HCT116 (cell line): ENCODE data around the gene DOCK4. TPM values are rescaled to one million over a fixed set of nuclear protein-coding genes. Genes with fewer than 3 reads are reported as not detected.

ENCODE experiments used
- ATAC-seq: fragments of 200-7000 bp; cut with Tn5 transposase; 2 replicates; pipeline ENCODE4 v1.9.1; 2020; ENCODE audit warnings: mild to moderate bottlenecking, moderate library complexity
- BruUV-seq: library from RNA; stranded (reverse); fragments of 400-500 nt; replicated peaks from 2 replicates; lab custom pipeline; 2021; lab: Mats Ljungman, UMichigan
- CTCF ChIA-PET: fragments of 300-600 bp; sonication (Branson Sonifier 250); formaldehyde crosslinking; loops from one replicate; lab custom pipeline; 2021; ENCODE audit warnings: antibody characterized with exemption; lab: Charles Lee
- POLR2A ChIA-PET: fragments of 300-600, 350-600 bp; sonication (Branson Sonifier 250); formaldehyde crosslinking; loops from one replicate; lab custom pipeline; 2021; ENCODE audit warnings: antibody characterized with exemption; lab: Charles Lee
- RAD21 ChIA-PET, 2 experiments: fragments of 300-600 bp; sonication (Branson Sonifier 250); formaldehyde crosslinking; loops; one replicate each; lab custom pipeline; 2023; ENCODE audit warnings: low total read pairs in 2 of 2; ENCODE audit not compliant: uncharacterized antibody in 2 of 2, unreplicated experiment in 2 of 2, low non-redundant PET in 1 of 2; lab: Charles Lee
- DNase-seq: peaks from one replicate; pipeline ENCODE4 v3.0.0-alpha.2; 2010; ENCODE audit warnings: low read depth, low spot score
- H2AFZ ChIP-seq: fragments of 200-600 bp; shearing (Covaris generic), sonication (generic); 2 replicates; pipeline ENCODE4 v1.6.1; 2017; ENCODE audit warnings: low read depth, mixed run types, mixed read lengths, antibody characterized with exemption, low read length; ENCODE audit not compliant: poor library complexity, severe bottlenecking
- H3K27ac ChIP-seq: 2 replicates; pipeline ENCODE4 v1.5.1; 2012; ENCODE audit warnings: low read depth, low read length
- H3K27me3 ChIP-seq: fragments of 200-600 bp; sonication (generic); 2 replicates; pipeline ENCODE4 v1.6.1; 2016; ENCODE audit warnings: mixed run types, low read length, mixed read lengths; ENCODE audit not compliant: insufficient read depth
- H3K36me3 ChIP-seq, 2 experiments: fragments of 200-500 bp in 1 of 2; fragments of 200-600 bp in 1 of 2; sonication (Bioruptor generic) in 1 of 2; sonication (generic) in 1 of 2; 2 replicates each; pipeline versions ENCODE4 v1.5.1 to v1.6.1; 2014 to 2016; ENCODE audit warnings: low read length in 2 of 2, inconsistent platforms in 1 of 2, mixed read lengths in 1 of 2, mixed run types in 1 of 2; ENCODE audit not compliant: insufficient read depth in 2 of 2, control insufficient read depth in 1 of 2
- H3K4me1 ChIP-seq, 2 experiments: fragments of 200-600 bp in 1 of 2; sonication (generic) in 1 of 2; 2 replicates each; pipeline versions ENCODE4 v1.5.1 to v1.6.1; 2012 to 2017; ENCODE audit warnings: low read length in 2 of 2, inconsistent platforms in 1 of 2, mild to moderate bottlenecking in 1 of 2, mixed read lengths in 1 of 2, mixed run types in 1 of 2, moderate library complexity in 1 of 2; ENCODE audit not compliant: insufficient read depth in 2 of 2, control insufficient read depth in 1 of 2
- H3K4me2 ChIP-seq: fragments of 200-600 bp; sonication (generic); 2 replicates; pipeline ENCODE4 v1.6.1; 2017; ENCODE audit warnings: mixed run types, low read length, mixed read lengths
- H3K4me3 ChIP-seq, 2 experiments: fragments of 200-600 bp in 1 of 2; sonication (generic) in 1 of 2; replicated peaks in 1 of 2; 2 replicates each; pipeline ENCODE4 v1.5.1; 2011 to 2016; ENCODE audit warnings: low read length in 2 of 2, control low read depth in 1 of 2, low read depth in 1 of 2, mild to moderate bottlenecking in 1 of 2, mixed read lengths in 1 of 2, mixed run types in 1 of 2
- H3K79me2 ChIP-seq: fragments of 200-600 bp; sonication (generic); 2 replicates; pipeline ENCODE4 v1.6.1; 2017; ENCODE audit warnings: mild to moderate bottlenecking, mixed run types, low read length, moderate library complexity, mixed read lengths; ENCODE audit not compliant: insufficient read depth
- H3K9ac ChIP-seq: fragments of 200-600 bp; sonication (generic); 2 replicates; pipeline ENCODE4 v1.6.1; 2016; ENCODE audit warnings: low read length, mixed read lengths
- H3K9me2 ChIP-seq: fragments of 200-600 bp; sonication (generic), shearing (Covaris generic); 2 replicates; pipeline ENCODE4 v1.6.1; 2017; ENCODE audit warnings: mixed run types, mild to moderate bottlenecking, moderate library complexity; ENCODE audit not compliant: insufficient read depth
- H3K9me3 ChIP-seq, 2 experiments: fragments of 200-500 bp in 1 of 2; fragments of 200-600 bp in 1 of 2; sonication (Bioruptor generic) in 1 of 2; sonication (generic) in 1 of 2; 2 replicates each; pipeline ENCODE4 v1.6.1; 2014 to 2017; ENCODE audit warnings: low read length in 2 of 2, mixed read lengths in 2 of 2, inconsistent platforms in 1 of 2, low read depth in 1 of 2, mild to moderate bottlenecking in 1 of 2, mixed run types in 1 of 2, moderate library complexity in 1 of 2; ENCODE audit not compliant: control insufficient read depth in 1 of 2, insufficient read depth in 1 of 2
- H4K20me1 ChIP-seq: fragments of 200-600 bp; sonication (generic), shearing (Covaris generic); 2 replicates; pipeline ENCODE4 v1.6.1; 2017; ENCODE audit warnings: mixed run types, mild to moderate bottlenecking, moderate library complexity; ENCODE audit not compliant: insufficient read depth
- CBX3 ChIP-seq: IDR thresholded peaks from 2 replicates; pipeline ENCODE4 v1.6.1; 2012; ENCODE audit warnings: low read depth
- EGR1 ChIP-seq: IDR thresholded peaks from 2 replicates; pipeline ENCODE4 v1.6.1; 2012; ENCODE audit warnings: low read depth
- EZH2 ChIP-seq: fragments of 200-600 bp; sonication (generic); IDR thresholded peaks from 2 replicates; pipeline ENCODE4 v1.6.1; 2017; ENCODE audit warnings: antibody characterized with exemption, mixed run types
- FOSL1 ChIP-seq: IDR thresholded peaks from 2 replicates; pipeline ENCODE4 v1.6.1; 2012; ENCODE audit warnings: low read depth
- POLR2A ChIP-seq: IDR thresholded peaks from 2 replicates; pipeline ENCODE4 v1.7.0; 2011; ENCODE audit warnings: borderline replicate concordance; ENCODE audit not compliant: insufficient read depth, insufficient read length; ENCODE audit errors: extremely low read depth
- POLR2AphosphoS5 ChIP-seq: IDR thresholded peaks from 2 replicates; pipeline ENCODE4 v1.6.1; 2011; ENCODE audit warnings: mild to moderate bottlenecking, low read depth, low read length, moderate library complexity
- SP1 ChIP-seq: IDR thresholded peaks from 2 replicates; pipeline ENCODE4 v1.6.1; 2012; ENCODE audit warnings: low read depth
- TCF7L2 ChIP-seq: IDR thresholded peaks from 2 replicates; pipeline ENCODE4 v1.7.0; 2011; ENCODE audit warnings: borderline replicate concordance, inconsistent platforms; ENCODE audit not compliant: insufficient read depth, insufficient read length; ENCODE audit errors: extremely low read depth
- ZNF274 ChIP-seq: fragments of 200-500 bp; sonication (Bioruptor generic); IDR thresholded peaks from 2 replicates; pipeline ENCODE4 v1.6.1; 2014; ENCODE audit warnings: mild to moderate bottlenecking, low read depth, low read length, inconsistent platforms
- intact Hi-C: fragments of 100-400 bp; cut with micrococcal nuclease; formaldehyde crosslinking; loops from 2 replicates; pipeline ENCODE4 v1.10.0; 2022
- total RNA-seq: library from RNA; stranded (reverse); gene quantifications from one replicate; pipeline ENCODE4 v1.2.1, GENCODE V29; 2021; ENCODE audit not compliant: unreplicated experiment
- TF ChIP-seq, protein P1 (sequence below): IDR thresholded peaks from 2 replicates; pipeline ENCODE4 v1.6.1; 2012; ENCODE audit warnings: low read depth
- TF ChIP-seq, protein P2 (sequence below): IDR thresholded peaks from 2 replicates; pipeline ENCODE4 v1.6.1; 2012
- TF ChIP-seq, protein P3 (sequence below): IDR thresholded peaks from 2 replicates; pipeline ENCODE4 v1.6.1; 2011; ENCODE audit warnings: mild to moderate bottlenecking, low read length, moderate library complexity; ENCODE audit not compliant: insufficient replicate concordance; ENCODE audit errors: extremely low read depth
- TF ChIP-seq, protein P4 (sequence below): IDR thresholded peaks from 2 replicates; pipeline ENCODE4 v1.6.1; 2012

Gene DOCK4
- total RNA-seq, 1 experiment from 2014 or later, result 2.2 TPM

DNA sequence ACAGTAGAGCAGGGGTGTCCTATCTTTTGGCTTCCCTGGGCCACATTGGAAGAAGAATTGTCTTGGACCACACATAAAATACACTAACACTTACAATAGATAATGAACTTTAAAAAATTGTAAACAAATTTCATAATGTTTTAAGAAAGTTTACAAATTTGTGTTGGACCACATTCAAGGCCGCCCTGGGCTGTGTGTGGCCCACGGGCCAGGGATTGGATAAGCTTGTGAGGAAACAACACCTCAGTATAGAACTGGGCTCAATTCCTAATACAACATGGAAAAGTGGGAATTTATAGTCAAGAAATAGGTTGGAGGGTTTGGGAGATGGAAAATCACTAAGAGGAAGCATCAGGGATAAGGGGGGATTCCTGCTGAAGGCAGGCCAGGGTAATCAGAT is 18.0 kb upstream of the DOCK4 start:
- no peaks in the 10 kb centered on the region for H3K4me1 ChIP-seq
- no peaks in the 10 kb centered on the region for H3K9me3 ChIP-seq
- H2AFZ ChIP-seq, result no peak overlapping the region
- H3K4me2 ChIP-seq, result no peak overlapping the region
- no peaks in the 10 kb centered on the region for H3K27me3 ChIP-seq
- no peaks in the 10 kb centered on the region for H3K9me2 ChIP-seq
- no peak for ATAC-seq
- POLR2A ChIA-PET, result no interaction called here
- no peak for DNase-seq
- intact Hi-C loops, result no loop called here
- no peak overlapping the region for H3K27ac ChIP-seq
- peaks cover 7% of the 10 kb centered on the region; the same call in 1 of the 2 replicates for H3K79me2 ChIP-seq
- TF ChIP-seq ZNF274, result no peak
- TF ChIP-seq, protein P1, sequence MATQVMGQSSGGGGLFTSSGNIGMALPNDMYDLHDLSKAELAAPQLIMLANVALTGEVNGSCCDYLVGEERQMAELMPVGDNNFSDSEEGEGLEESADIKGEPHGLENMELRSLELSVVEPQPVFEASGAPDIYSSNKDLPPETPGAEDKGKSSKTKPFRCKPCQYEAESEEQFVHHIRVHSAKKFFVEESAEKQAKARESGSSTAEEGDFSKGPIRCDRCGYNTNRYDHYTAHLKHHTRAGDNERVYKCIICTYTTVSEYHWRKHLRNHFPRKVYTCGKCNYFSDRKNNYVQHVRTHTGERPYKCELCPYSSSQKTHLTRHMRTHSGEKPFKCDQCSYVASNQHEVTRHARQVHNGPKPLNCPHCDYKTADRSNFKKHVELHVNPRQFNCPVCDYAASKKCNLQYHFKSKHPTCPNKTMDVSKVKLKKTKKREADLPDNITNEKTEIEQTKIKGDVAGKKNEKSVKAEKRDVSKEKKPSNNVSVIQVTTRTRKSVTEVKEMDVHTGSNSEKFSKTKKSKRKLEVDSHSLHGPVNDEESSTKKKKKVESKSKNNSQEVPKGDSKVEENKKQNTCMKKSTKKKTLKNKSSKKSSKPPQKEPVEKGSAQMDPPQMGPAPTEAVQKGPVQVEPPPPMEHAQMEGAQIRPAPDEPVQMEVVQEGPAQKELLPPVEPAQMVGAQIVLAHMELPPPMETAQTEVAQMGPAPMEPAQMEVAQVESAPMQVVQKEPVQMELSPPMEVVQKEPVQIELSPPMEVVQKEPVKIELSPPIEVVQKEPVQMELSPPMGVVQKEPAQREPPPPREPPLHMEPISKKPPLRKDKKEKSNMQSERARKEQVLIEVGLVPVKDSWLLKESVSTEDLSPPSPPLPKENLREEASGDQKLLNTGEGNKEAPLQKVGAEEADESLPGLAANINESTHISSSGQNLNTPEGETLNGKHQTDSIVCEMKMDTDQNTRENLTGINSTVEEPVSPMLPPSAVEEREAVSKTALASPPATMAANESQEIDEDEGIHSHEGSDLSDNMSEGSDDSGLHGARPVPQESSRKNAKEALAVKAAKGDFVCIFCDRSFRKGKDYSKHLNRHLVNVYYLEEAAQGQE, result no peak
- TF ChIP-seq POLR2AphosphoS5, result no peak
- TF ChIP-seq, protein P2, sequence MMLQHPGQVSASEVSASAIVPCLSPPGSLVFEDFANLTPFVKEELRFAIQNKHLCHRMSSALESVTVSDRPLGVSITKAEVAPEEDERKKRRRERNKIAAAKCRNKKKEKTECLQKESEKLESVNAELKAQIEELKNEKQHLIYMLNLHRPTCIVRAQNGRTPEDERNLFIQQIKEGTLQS, result no peak
- no peak for TF ChIP-seq CBX3
- no peak for TF ChIP-seq SP1
- H3K9ac ChIP-seq, result no peak overlapping the region
- H3K4me3 ChIP-seq, result no peak overlapping the region
- CTCF ChIA-PET, result no interaction called here
- BruUV-seq, result no TSS peak
- no peaks in the 10 kb centered on the region for H4K20me1 ChIP-seq
- RAD21 ChIA-PET, result no interaction called here
- H3K36me3 ChIP-seq, result no peaks in the 10 kb centered on the region

DNA sequence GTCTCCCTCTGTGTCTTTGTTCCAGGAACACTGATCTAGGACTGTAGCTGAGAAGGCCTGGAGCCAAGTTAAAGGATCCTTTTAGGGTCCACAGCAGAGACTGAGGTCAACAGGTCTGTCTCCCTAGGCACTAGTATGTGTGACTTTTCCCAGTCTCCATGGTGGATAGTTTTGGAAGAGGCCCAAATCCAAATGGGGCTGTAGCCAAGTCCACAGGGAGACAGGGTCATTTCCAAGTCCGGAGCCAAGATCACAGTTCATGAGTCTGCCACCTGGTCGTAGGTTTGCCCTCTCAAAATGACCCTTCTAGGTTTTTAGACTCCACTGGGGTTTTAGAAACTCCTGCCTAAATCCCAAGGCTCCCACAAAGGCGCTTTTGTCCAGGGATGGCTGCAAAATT is 17.1 kb upstream of the DOCK4 start:
- Histone ChIP-seq H4K20me1 (no peaks in the 10 kb centered on the region), H3K9ac (no peak overlapping the region), H3K4me3 (no peak overlapping the region), H3K36me3 (no peaks in the 10 kb centered on the region), H3K27ac (no peak overlapping the region), H2AFZ (no peak overlapping the region), H3K9me3 (no peaks in the 10 kb centered on the region), H3K9me2 (no peaks in the 10 kb centered on the region), H3K27me3 (no peaks in the 10 kb centered on the region), H3K4me1 (no peaks in the 10 kb centered on the region), H3K79me2 (peaks cover 7% of the 10 kb centered on the region; the same call in 1 of the 2 replicates), H3K4me2 (no peak overlapping the region)
- BruUV-seq, result no TSS peak
- no peak for ATAC-seq
- CTCF ChIA-PET, result no interaction called here
- TF ChIP-seq POLR2A (no peak), POLR2AphosphoS5 (no peak), EGR1 (no peak), FOSL1 (no peak), TCF7L2 (no peak), EZH2 (no peak)
- TF ChIP-seq, protein P3, sequence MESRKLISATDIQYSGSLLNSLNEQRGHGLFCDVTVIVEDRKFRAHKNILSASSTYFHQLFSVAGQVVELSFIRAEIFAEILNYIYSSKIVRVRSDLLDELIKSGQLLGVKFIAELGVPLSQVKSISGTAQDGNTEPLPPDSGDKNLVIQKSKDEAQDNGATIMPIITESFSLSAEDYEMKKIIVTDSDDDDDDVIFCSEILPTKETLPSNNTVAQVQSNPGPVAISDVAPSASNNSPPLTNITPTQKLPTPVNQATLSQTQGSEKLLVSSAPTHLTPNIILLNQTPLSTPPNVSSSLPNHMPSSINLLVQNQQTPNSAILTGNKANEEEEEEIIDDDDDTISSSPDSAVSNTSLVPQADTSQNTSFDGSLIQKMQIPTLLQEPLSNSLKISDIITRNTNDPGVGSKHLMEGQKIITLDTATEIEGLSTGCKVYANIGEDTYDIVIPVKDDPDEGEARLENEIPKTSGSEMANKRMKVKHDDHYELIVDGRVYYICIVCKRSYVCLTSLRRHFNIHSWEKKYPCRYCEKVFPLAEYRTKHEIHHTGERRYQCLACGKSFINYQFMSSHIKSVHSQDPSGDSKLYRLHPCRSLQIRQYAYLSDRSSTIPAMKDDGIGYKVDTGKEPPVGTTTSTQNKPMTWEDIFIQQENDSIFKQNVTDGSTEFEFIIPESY, result no peak
- TF ChIP-seq, protein P4, sequence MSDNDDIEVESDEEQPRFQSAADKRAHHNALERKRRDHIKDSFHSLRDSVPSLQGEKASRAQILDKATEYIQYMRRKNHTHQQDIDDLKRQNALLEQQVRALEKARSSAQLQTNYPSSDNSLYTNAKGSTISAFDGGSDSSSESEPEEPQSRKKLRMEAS, result no peak
- RAD21 ChIA-PET, result no interaction called here
- intact Hi-C loops, result no loop called here
- no peak for DNase-seq
- POLR2A ChIA-PET, result no interaction called here
